Suprapubic skin (tissue), 3 donors: ENCODE results near the gene SMARCC2.

Source experiments
- CTCF ChIP-seq, 2 donors: fragments of 200-600 bp in 1 of 2; fragments of 450-650 bp in 1 of 2; sonication (generic) in 1 of 2; IDR thresholded peaks; one replicate each; pipeline ENCODE4 v1.5.1; 2016 to 2019; ENCODE audit warnings: antibody characterized with exemption in 2 of 2, mild to moderate bottlenecking in 1 of 2, moderate library complexity in 1 of 2
- POLR2A ChIP-seq, 2 donors: fragments of 450-650 bp; IDR thresholded peaks; one replicate each; pipeline ENCODE4 v1.6.1; 2017; ENCODE audit warnings: antibody characterized with exemption in 2 of 2, mild to moderate bottlenecking in 2 of 2, moderate library complexity in 2 of 2

GRCh38 chr12:56186957-56187356 is 2.3 kb downstream of the SMARCC2 start:
- TF ChIP-seq CTCF (IDR thresholded peaks at IDR 0.05) (no peak), POLR2A (IDR thresholded peaks at IDR 0.05) (no peak)
